GM12878 (cell line): ENCODE results near the gene CRMP1. TPM values are rescaled to one million over a fixed set of nuclear protein-coding genes. Genes with fewer than 3 reads are reported as not detected.

Source experiments
- ATAC-seq: fragments of 200-7000 bp; cut with Tn5 transposase; 3 replicates; pipeline ENCODE4 v1.9.1; 2020; ENCODE audit warnings: mild to moderate bottlenecking, moderate library complexity
- BruUV-seq: library from RNA; stranded (reverse); fragments of 400-500 nt; replicated peaks from 2 replicates; lab custom pipeline; 2021; lab: Mats Ljungman, UMichigan
- CTCF ChIA-PET: fragments of 300-600 bp; sonication (Branson Sonifier 250); formaldehyde crosslinking; extraction: SDS; loops from one replicate; lab custom pipeline; 2021; ENCODE audit warnings: inconsistent platforms; lab: Yijun Ruan, JAX
- POLR2A ChIA-PET: fragments of 350-600 bp; formaldehyde crosslinking; extraction: SDS; loops from one replicate; lab custom pipeline; 2021; ENCODE audit warnings: inconsistent platforms; lab: Charles Lee
- RAD21 ChIA-PET: fragments of 300-600 bp; sonication (Branson Sonifier 250); formaldehyde crosslinking; loops from one replicate; lab custom pipeline; 2023; ENCODE audit warnings: antibody characterized with exemption; ENCODE audit not compliant: unreplicated experiment; lab: Charles Lee
- SMC1A ChIA-PET: fragments of 300-600 bp; sonication (Branson Sonifier 250); formaldehyde crosslinking; loops from one replicate; lab custom pipeline; 2023; ENCODE audit not compliant: unreplicated experiment, uncharacterized antibody; lab: Charles Lee
- DNase-seq: peaks from one replicate; pipeline ENCODE4 v3.0.0-alpha.2; 2011; ENCODE audit warnings: low read depth, low spot score
- FAIRE-seq: peaks from 3 replicates; lab custom pipeline; 2011; peaks lifted over from hg19 to GRCh38; lab: Jason Lieb, UNC
- H2AFZ ChIP-seq: 2 replicates; pipeline ENCODE4 v1.6.0; 2011; ENCODE audit warnings: low read depth, low read length, control low read depth; ENCODE audit not compliant: control insufficient read depth
- H3K27ac ChIP-seq: 2 replicates; pipeline ENCODE4 v1.5.1; 2011; ENCODE audit warnings: control low read depth; ENCODE audit not compliant: control insufficient read depth, insufficient read depth
- H3K27me3 ChIP-seq, 2 experiments: replicated peaks in 1 of 2; 2 replicates each; pipeline versions ENCODE4 v1.6.0 to v1.6.1; 2011; ENCODE audit warnings: low read length in 1 of 2; ENCODE audit not compliant: control insufficient read depth in 2 of 2, insufficient read depth in 2 of 2
- H3K36me3 ChIP-seq, 2 experiments: 2 replicates each; pipeline ENCODE4 v1.5.1; 2011; ENCODE audit warnings: low read length in 1 of 2; ENCODE audit not compliant: control insufficient read depth in 2 of 2, insufficient read depth in 2 of 2
- H3K4me1 ChIP-seq: 2 replicates; pipeline ENCODE4 v1.6.1; 2011; ENCODE audit warnings: mild to moderate bottlenecking, low read length, moderate library complexity, mixed read lengths; ENCODE audit not compliant: control insufficient read depth, insufficient read depth
- H3K4me2 ChIP-seq: 2 replicates; pipeline ENCODE4 v1.6.0; 2011; ENCODE audit warnings: control low read depth; ENCODE audit not compliant: control insufficient read depth, insufficient read depth
- H3K4me3 ChIP-seq: fragments of 200-600 bp; sonication (generic); 2 replicates; pipeline ENCODE4 v1.5.1; 2016
- H3K79me2 ChIP-seq: 2 replicates; pipeline ENCODE4 v1.6.0; 2011; ENCODE audit warnings: low read length; ENCODE audit not compliant: control insufficient read depth, insufficient read depth
- H3K9ac ChIP-seq: 2 replicates; pipeline ENCODE4 v1.8.0; 2011; ENCODE audit warnings: low read length, control low read depth, mixed read lengths; ENCODE audit not compliant: control insufficient read depth, insufficient read depth
- H3K9me3 ChIP-seq: replicated peaks from 3 replicates; pipeline ENCODE4 v1.5.1; 2011; ENCODE audit warnings: mild to moderate bottlenecking, low read length; ENCODE audit not compliant: control insufficient read depth, insufficient read depth
- H4K20me1 ChIP-seq: 2 replicates; pipeline ENCODE4 v1.6.0; 2011; ENCODE audit not compliant: control insufficient read depth, insufficient read depth
- CTCF ChIP-seq, 3 experiments: IDR thresholded peaks in 2 of 3; conservative IDR thresholded peaks in 1 of 3; 2 replicates each; pipeline ENCODE4 v1.5.1; 2011; ENCODE audit warnings: low read depth in 3 of 3, low read length in 3 of 3, mild to moderate bottlenecking in 3 of 3, control low read depth in 2 of 3, moderate library complexity in 2 of 3, inconsistent platforms in 1 of 3, mixed read lengths in 1 of 3; ENCODE audit not compliant: control insufficient read depth in 2 of 3, insufficient read depth in 1 of 3; ENCODE audit errors: extremely low read depth in 1 of 3
- HCFC1 ChIP-seq: fragments of 150-350 bp; IDR thresholded peaks from 2 replicates; pipeline ENCODE4 v1.6.1; 2014; ENCODE audit warnings: low read length
- POLR2A ChIP-seq: IDR thresholded peaks from 2 replicates; pipeline ENCODE4 v1.6.1; 2011; ENCODE audit warnings: low read depth, mild to moderate bottlenecking, low read length
- SMC3 ChIP-seq: IDR thresholded peaks from 2 replicates; pipeline ENCODE4 v1.6.1; 2011; ENCODE audit warnings: low read length, improper control_type of control experiment, borderline replicate concordance
- WGBS: methylation state at CpG from one replicate; pipeline ENCODE4 v1.1.6; 2016; ENCODE audit warnings: low lambda C conversion rate; ENCODE audit not compliant: insufficient replicate concordance, insufficient coverage; ENCODE audit errors: missing lambda C conversion rate; 5-methylcytosine and 5-hydroxymethylcytosine counted together
- in situ Hi-C: fragments of 300-500 bp; cut with MboI; formaldehyde crosslinking; loops from 9 replicates; pipeline ENCODE4 v1.14.3; 2018; ENCODE audit warnings: mixed read lengths
- intact Hi-C: fragments of 100-400 bp; cut with micrococcal nuclease; formaldehyde crosslinking; loops from one replicate; pipeline ENCODE4 v1.14.2; 2022; ENCODE audit not compliant: unreplicated experiment
- polyA plus RNA-seq, 11 experiments: library from polyadenylated mRNA; depleted of rRNA in 4 of 11; unstranded in 6 of 11; stranded (reverse) in 5 of 11; fragments of >200 nt; fragmentation: Nextera tagmentation in 4 of 11; fragmentation: Illumina TruSeq in 1 of 11; extraction: Ambion mirVana in 4 of 11; extraction: Trizol in 1 of 11; gene quantifications; 1 replicate in 1 of 11; 2 replicates in 10 of 11; pipeline versions ENCODE4 v1.2.1 to v1.2.3, GENCODE V29; 2011 to 2016; ENCODE audit warnings: inconsistent platforms in 2 of 11, missing spikeins in 2 of 11, low read depth in 1 of 11
- total RNA-seq, 4 experiments: library from RNA; depleted of rRNA in 3 of 4; stranded (reverse); fragments of >200 nt in 3 of 4; fragmentation: Illumina TruSeq in 1 of 4; extraction: Trizol in 1 of 4; gene quantifications; 2 replicates each; pipeline versions ENCODE4 v1.2.1 to v1.2.3, GENCODE V29; 2013 to 2021

Gene CRMP1
- total and polyA plus RNA-seq, 10 of the 15 experiments (the other 5 are each of a cell fraction or from before 2014, with no cell fraction given): 0.03 to 1.4 (median 0.12) TPM; not detected in 2

DNA sequence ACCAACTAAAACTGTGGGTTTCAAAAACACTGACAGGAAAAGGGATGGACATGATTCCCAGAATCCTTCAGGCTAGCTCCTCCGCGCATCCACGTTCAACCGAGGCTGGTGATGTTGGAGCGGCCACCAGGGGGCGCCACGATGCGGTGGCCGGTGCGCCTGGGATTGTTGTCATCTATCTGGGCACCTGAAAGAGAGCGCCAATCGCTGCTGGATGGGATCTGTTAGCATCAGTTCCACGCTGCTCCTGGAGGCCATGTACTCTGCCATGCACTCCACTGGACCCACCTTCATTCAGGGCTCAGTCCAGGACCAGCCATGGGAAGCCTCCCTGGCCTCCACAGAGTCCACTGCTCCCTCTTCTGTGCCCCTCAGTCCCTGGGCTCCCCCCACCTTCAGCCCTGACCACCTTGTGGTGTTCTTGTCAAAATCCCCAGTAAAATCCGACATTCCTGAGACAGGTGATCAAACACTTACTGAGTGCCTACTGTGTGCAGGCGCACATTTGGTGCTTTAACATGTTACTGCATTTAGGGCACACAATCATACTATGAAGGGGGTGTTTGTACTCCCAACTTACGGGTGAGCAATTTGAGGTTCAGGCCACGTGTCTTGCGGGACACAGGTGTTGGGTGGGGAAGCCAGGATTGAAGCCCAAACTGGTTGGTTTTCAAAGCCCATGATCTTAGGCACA is 71.1 kb downstream of the CRMP1 start:
- no peaks in the 10 kb centered on the region for H3K79me2 ChIP-seq
- no peak for DNase-seq
- POLR2A ChIA-PET: no interaction called here
- ATAC-seq: no peak
- CTCF ChIA-PET: interaction anchor here (0.8 to 1.7 kb wide), 7 partner anchors 8 to 176 kb away, joined by 3 to 9 read pairs (median 3); no protein-coding TSS in a partner anchor
- no peaks in the 10 kb centered on the region for H4K20me1 ChIP-seq
- H3K9ac ChIP-seq: no peak overlapping the region
- BruUV-seq: no TSS peak
- WGBS: 42% methylated on average over 18 of the region's 18 CpGs
- FAIRE-seq: no peak
- SMC1A ChIA-PET: interaction anchor here (0.5 kb wide), 1 partner anchor 1548 kb away, joined by 3 read pairs; no protein-coding TSS in a partner anchor
- no peak overlapping the region for H3K4me2 ChIP-seq
- no peak overlapping the region for H3K4me3 ChIP-seq
- H3K27ac ChIP-seq: no peak overlapping the region
- in situ Hi-C loops: no loop called here
- H2AFZ ChIP-seq: no peak overlapping the region
- RAD21 ChIA-PET: no interaction called here
- no peaks in the 10 kb centered on the region for H3K9me3 ChIP-seq
- TF ChIP-seq SMC3: peak; percentile 7; the same call in 1 of the 2 replicates
- peak; percentile 28 to 58 (median 50) for TF ChIP-seq CTCF (IDR thresholded peaks at IDR 0.05 in 2 of 3, conservative IDR thresholded peaks at IDR 0.05 in 1 of 3; ENCODE audit: control insufficient read depth in 2 of 3, extremely low read depth in 1 of 3, insufficient read depth in 1 of 3, low read depth in 3 of 3, low read length in 3 of 3)
- TF ChIP-seq POLR2A: 0 out of 2 replicates have a peak, but pooled peaks have one; percentile 20
- TF ChIP-seq HCFC1: no peak
- TF ChIP-seq, all 136 proteins: peak for 3
- H3K36me3 ChIP-seq: peaks cover 0 to 3% of the 10 kb centered on the region in 2 experiments; a peak in 1 of 4 replicates
- H3K4me1 ChIP-seq: peaks cover 16% of the 10 kb centered on the region
- H3K27me3 ChIP-seq: no peaks in the 10 kb centered on the region
- intact Hi-C loops: loop anchor here (10.0 kb wide), 1 partner anchor 153 kb away; no protein-coding TSS in a partner anchor
